ENCODE data around the gene CRYGA.
"Not testable (repeated sequence)": the region's sequence is repeated elsewhere in the genome, so short reads cannot be mapped to it uniquely, and the experiment has no call there.

DNA sequence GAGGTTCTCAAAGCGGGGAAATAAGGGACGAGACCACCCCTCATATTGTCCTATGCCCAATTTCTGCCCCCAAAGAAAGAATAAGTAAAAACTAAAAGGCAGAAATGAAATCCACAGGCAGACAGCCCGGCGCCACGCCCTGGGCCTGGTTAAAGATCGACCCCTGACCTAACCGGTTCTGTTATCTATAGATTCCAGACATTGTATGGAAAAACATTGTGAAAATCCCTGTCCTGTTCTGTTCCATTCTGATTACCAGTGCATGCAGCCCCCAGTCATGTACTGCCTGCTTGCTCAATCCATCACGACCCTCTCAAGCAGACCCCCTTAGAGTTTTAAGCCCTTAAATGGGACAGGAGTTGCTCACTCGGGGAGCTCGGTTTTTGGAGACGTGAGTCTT is 46.0 kb downstream of the CRYGA start:
- not testable (repeated sequence) for TF ChIP-seq TAF1 (IDR thresholded peaks at IDR 0.05; ENCODE audit: low read depth, low read length); POLR2AphosphoS5 (IDR thresholded peaks at IDR 0.05; ENCODE audit: low read depth, low read length); POLR2A (IDR thresholded peaks at IDR 0.05; ENCODE audit: low read depth, low read length); PAX5 (IDR thresholded peaks at IDR 0.05; ENCODE audit: insufficient read depth, low read length, severe bottlenecking); POU2F2 (IDR thresholded peaks at IDR 0.05; ENCODE audit: low read depth, low read length)
